HEK293 (cell line): ENCODE results near the gene CDYL.

ENCODE experiments used
- KLF8 ChIP-seq: fragments of 450-650 bp; formaldehyde crosslinking; IDR thresholded peaks from 2 replicates; pipeline ENCODE4 v1.5.1; 2016; ENCODE audit warnings: missing biosample characterization, missing genetic modification characterization
- RBAK ChIP-seq: fragments of 450-650 bp; formaldehyde crosslinking; IDR thresholded peaks from 2 replicates; pipeline ENCODE4 v1.5.1; 2016; ENCODE audit warnings: missing biosample characterization, missing genetic modification characterization
- REPIN1 ChIP-seq: fragments of 450-650 bp; formaldehyde crosslinking; IDR thresholded peaks from 2 replicates; pipeline ENCODE4 v1.5.1; 2017; ENCODE audit warnings: missing biosample characterization, missing genetic modification characterization, low read depth
- SETDB1 ChIP-seq: IDR thresholded peaks from one replicate; pipeline ENCODE4 v1.6.1; 2017; ENCODE audit warnings: mild to moderate bottlenecking, low read length, moderate library complexity, mixed read lengths; ENCODE audit not compliant: insufficient read length
- ZBTB20 ChIP-seq: fragments of 450-650 bp; formaldehyde crosslinking; IDR thresholded peaks from 2 replicates; pipeline ENCODE4 v1.5.1; 2016; ENCODE audit warnings: missing biosample characterization, missing genetic modification characterization
- ZNF138 ChIP-seq: fragments of 450-650 bp; formaldehyde crosslinking; IDR thresholded peaks from 2 replicates; pipeline ENCODE4 v1.5.1; 2016; ENCODE audit warnings: missing biosample characterization, missing genetic modification characterization, borderline replicate concordance
- ZNF16 ChIP-seq: fragments of 450-650 bp; formaldehyde crosslinking; IDR thresholded peaks from 2 replicates; pipeline ENCODE4 v1.5.1; 2016; ENCODE audit warnings: low read depth, missing biosample characterization, missing genetic modification characterization
- ZNF24 ChIP-seq: fragments of 450-650 bp; formaldehyde crosslinking; IDR thresholded peaks from 2 replicates; pipeline ENCODE4 v1.5.1; 2016; ENCODE audit warnings: missing biosample characterization, missing genetic modification characterization
- ZNF26 ChIP-seq: fragments of 450-650 bp; formaldehyde crosslinking; IDR thresholded peaks from 2 replicates; pipeline ENCODE4 v1.5.1; 2016; ENCODE audit warnings: missing biosample characterization, missing genetic modification characterization
- ZNF280D ChIP-seq: fragments of 450-650 bp; formaldehyde crosslinking; IDR thresholded peaks from 2 replicates; pipeline ENCODE4 v1.5.1; 2016; ENCODE audit warnings: missing biosample characterization, missing genetic modification characterization
- ZNF324 ChIP-seq: fragments of 450-650 bp; formaldehyde crosslinking; IDR thresholded peaks from 2 replicates; pipeline ENCODE4 v1.5.1; 2016; ENCODE audit warnings: missing biosample characterization, missing genetic modification characterization
- ZNF366 ChIP-seq: fragments of 450-650 bp; formaldehyde crosslinking; conservative IDR thresholded peaks from 2 replicates; pipeline ENCODE4 v1.5.1; 2016; ENCODE audit warnings: missing biosample characterization, missing genetic modification characterization
- ZNF391 ChIP-seq: fragments of 450-650 bp; formaldehyde crosslinking; IDR thresholded peaks from 2 replicates; pipeline ENCODE4 v1.5.1; 2016; ENCODE audit warnings: low read depth, missing biosample characterization, missing genetic modification characterization, borderline replicate concordance
- ZNF394 ChIP-seq: fragments of 450-650 bp; formaldehyde crosslinking; IDR thresholded peaks from 2 replicates; pipeline ENCODE4 v1.5.1; 2016; ENCODE audit warnings: missing biosample characterization, missing genetic modification characterization, mild to moderate bottlenecking, moderate library complexity, borderline replicate concordance
- ZNF423 ChIP-seq: fragments of 450-650 bp; formaldehyde crosslinking; IDR thresholded peaks from 2 replicates; pipeline ENCODE4 v1.5.1; 2016; ENCODE audit warnings: missing biosample characterization, missing genetic modification characterization
- ZNF510 ChIP-seq: fragments of 450-650 bp; formaldehyde crosslinking; IDR thresholded peaks from 2 replicates; pipeline ENCODE4 v1.5.1; 2018; ENCODE audit warnings: mild to moderate bottlenecking, missing genetic modification characterization, missing biosample characterization; ENCODE audit not compliant: insufficient replicate concordance
- ZNF518A ChIP-seq: fragments of 450-650 bp; formaldehyde crosslinking; conservative IDR thresholded peaks from 2 replicates; pipeline ENCODE4 v1.5.1; 2016; ENCODE audit warnings: low read depth, missing biosample characterization, missing genetic modification characterization
- ZNF549 ChIP-seq: fragments of 450-650 bp; IDR thresholded peaks from 2 replicates; pipeline ENCODE4 v1.5.1; 2018; ENCODE audit warnings: missing biosample characterization, missing genetic modification characterization, mild to moderate bottlenecking, inconsistent platforms, moderate library complexity
- ZNF558 ChIP-seq: fragments of 450-650 bp; formaldehyde crosslinking; IDR thresholded peaks from 2 replicates; pipeline ENCODE4 v1.5.1; 2016; ENCODE audit warnings: missing biosample characterization, missing genetic modification characterization
- ZNF585B ChIP-seq: fragments of 450-650 bp; formaldehyde crosslinking; IDR thresholded peaks from 2 replicates; pipeline ENCODE4 v1.5.1; 2016; ENCODE audit warnings: missing biosample characterization, missing genetic modification characterization
- ZNF629 ChIP-seq: fragments of 450-650 bp; formaldehyde crosslinking; IDR thresholded peaks from 2 replicates; pipeline ENCODE4 v1.5.1; 2017; ENCODE audit warnings: missing biosample characterization, missing genetic modification characterization
- ZNF664 ChIP-seq: fragments of 450-650 bp; formaldehyde crosslinking; IDR thresholded peaks from 2 replicates; pipeline ENCODE4 v1.5.1; 2016; ENCODE audit warnings: missing biosample characterization, missing genetic modification characterization
- ZNF777 ChIP-seq: fragments of 450-650 bp; formaldehyde crosslinking; IDR thresholded peaks from 2 replicates; pipeline ENCODE4 v1.5.1; 2017; ENCODE audit warnings: missing biosample characterization, missing genetic modification characterization, borderline replicate concordance
- TF ChIP-seq, protein P1 (sequence below): fragments of 450-650 bp; IDR thresholded peaks from 2 replicates; pipeline ENCODE4 v1.5.1; 2018; ENCODE audit warnings: missing biosample characterization, missing genetic modification characterization
- TF ChIP-seq, protein P2 (sequence below): IDR thresholded peaks from 2 replicates; pipeline ENCODE4 v1.6.1; 2011; ENCODE audit warnings: mild to moderate bottlenecking, low read depth, low read length, borderline replicate concordance
- TF ChIP-seq, protein P3 (sequence below): fragments of 450-650 bp; formaldehyde crosslinking; IDR thresholded peaks from 2 replicates; pipeline ENCODE4 v1.5.1; 2016; ENCODE audit warnings: missing biosample characterization, missing genetic modification characterization

Gene CDYL

GRCh38 chr6:4778086-4778485 lies 1.9 kb downstream of the CDYL start (continued):
- TF ChIP-seq ZNF664 (tag by site-specific recombination) (0 out of 2 replicates have a peak, but pooled peaks have one; percentile 7), ZNF394 (tag by site-specific recombination) (peak; percentile 24; the same call in 1 of the 2 replicates), REPIN1 (no peak), SETDB1 (peak; percentile 97), ZNF280D (tag by site-specific recombination) (peak; percentile 92), ZNF558 (tag by site-specific recombination) (peak; percentile 77), ZNF26 (tag by site-specific recombination) (peak; percentile 60), ZNF585B (tag by site-specific recombination) (peak; percentile 35; the same call in 1 of the 2 replicates), ZNF24 (tag by site-specific recombination) (peak; percentile 36; the same call in 1 of the 2 replicates), ZNF423 (tag by site-specific recombination) (no peak), ZNF16 (tag by site-specific recombination) (no peak), ZBTB20 (no peak), ZNF510 (tag by site-specific recombination) (no peak), ZNF777 (tag by site-specific recombination) (no peak), ZNF391 (tag by site-specific recombination) (0 out of 2 replicates have a peak, but pooled peaks have one; percentile 31), ZNF324 (peak; percentile 64; the same call in 1 of the 2 replicates), ZNF138 (tag by site-specific recombination) (no peak), ZNF549 (peak; percentile 56; the same call in 1 of the 2 replicates), KLF8 (tag by site-specific recombination) (0 out of 2 replicates have a peak, but pooled peaks have one; percentile 41), ZNF366 (tag by site-specific recombination) (peak; percentile 31), ZNF629 (tag by site-specific recombination) (peak; percentile 65; the same call in 1 of the 2 replicates), RBAK (0 out of 2 replicates have a peak, but pooled peaks have one; percentile 36), ZNF518A (peak; percentile 60)
- TF ChIP-seq, protein P1, sequence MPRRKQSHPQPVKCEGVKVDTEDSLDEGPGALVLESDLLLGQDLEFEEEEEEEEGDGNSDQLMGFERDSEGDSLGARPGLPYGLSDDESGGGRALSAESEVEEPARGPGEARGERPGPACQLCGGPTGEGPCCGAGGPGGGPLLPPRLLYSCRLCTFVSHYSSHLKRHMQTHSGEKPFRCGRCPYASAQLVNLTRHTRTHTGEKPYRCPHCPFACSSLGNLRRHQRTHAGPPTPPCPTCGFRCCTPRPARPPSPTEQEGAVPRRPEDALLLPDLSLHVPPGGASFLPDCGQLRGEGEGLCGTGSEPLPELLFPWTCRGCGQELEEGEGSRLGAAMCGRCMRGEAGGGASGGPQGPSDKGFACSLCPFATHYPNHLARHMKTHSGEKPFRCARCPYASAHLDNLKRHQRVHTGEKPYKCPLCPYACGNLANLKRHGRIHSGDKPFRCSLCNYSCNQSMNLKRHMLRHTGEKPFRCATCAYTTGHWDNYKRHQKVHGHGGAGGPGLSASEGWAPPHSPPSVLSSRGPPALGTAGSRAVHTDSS (tag by site-specific recombination) = no peak
- TF ChIP-seq, protein P2, sequence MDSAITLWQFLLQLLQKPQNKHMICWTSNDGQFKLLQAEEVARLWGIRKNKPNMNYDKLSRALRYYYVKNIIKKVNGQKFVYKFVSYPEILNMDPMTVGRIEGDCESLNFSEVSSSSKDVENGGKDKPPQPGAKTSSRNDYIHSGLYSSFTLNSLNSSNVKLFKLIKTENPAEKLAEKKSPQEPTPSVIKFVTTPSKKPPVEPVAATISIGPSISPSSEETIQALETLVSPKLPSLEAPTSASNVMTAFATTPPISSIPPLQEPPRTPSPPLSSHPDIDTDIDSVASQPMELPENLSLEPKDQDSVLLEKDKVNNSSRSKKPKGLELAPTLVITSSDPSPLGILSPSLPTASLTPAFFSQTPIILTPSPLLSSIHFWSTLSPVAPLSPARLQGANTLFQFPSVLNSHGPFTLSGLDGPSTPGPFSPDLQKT = no peak
- TF ChIP-seq, protein P3, sequence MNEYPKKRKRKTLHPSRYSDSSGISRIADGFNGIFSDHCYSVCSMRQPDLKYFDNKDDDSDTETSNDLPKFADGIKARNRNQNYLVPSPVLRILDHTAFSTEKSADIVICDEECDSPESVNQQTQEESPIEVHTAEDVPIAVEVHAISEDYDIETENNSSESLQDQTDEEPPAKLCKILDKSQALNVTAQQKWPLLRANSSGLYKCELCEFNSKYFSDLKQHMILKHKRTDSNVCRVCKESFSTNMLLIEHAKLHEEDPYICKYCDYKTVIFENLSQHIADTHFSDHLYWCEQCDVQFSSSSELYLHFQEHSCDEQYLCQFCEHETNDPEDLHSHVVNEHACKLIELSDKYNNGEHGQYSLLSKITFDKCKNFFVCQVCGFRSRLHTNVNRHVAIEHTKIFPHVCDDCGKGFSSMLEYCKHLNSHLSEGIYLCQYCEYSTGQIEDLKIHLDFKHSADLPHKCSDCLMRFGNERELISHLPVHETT (tag by site-specific recombination) = peak; percentile 73; the same call in 1 of the 2 replicates
